OCI-LY7 (cell line): ENCODE measurements around the gene SLIT3. TPM values are rescaled to one million over a fixed set of nuclear protein-coding genes. Genes with fewer than 3 reads are reported as not detected.

Experiments
- BruUV-seq: library from RNA; stranded (reverse); fragments of 400-500 nt; replicated peaks from 2 replicates; lab custom pipeline; 2021; lab: Mats Ljungman, UMichigan
- CTCF ChIA-PET: fragments of 300-600 bp; sonication (Branson Sonifier 250); formaldehyde crosslinking; loops from one replicate; lab custom pipeline; 2022; ENCODE audit warnings: antibody characterized with exemption; ENCODE audit not compliant: unreplicated experiment; lab: Charles Lee
- POLR2A ChIA-PET: fragments of 300-600 bp; sonication (Branson Sonifier 250); formaldehyde crosslinking; loops from one replicate; lab custom pipeline; 2022; ENCODE audit warnings: antibody characterized with exemption; lab: Charles Lee
- DNase-seq: peaks from one replicate; pipeline ENCODE4 v3.0.0-alpha.2; 2015; ENCODE audit warnings: low spot score
- H2AFZ ChIP-seq: fragments of 200-600 bp; sonication (generic), shearing (Covaris generic); 2 replicates; pipeline ENCODE4 v1.6.1; 2014; ENCODE audit warnings: mild to moderate bottlenecking, antibody characterized with exemption, low read length, moderate library complexity
- H3K27ac ChIP-seq: fragments of 200-600 bp; sonication (generic); 2 replicates; pipeline ENCODE4 v1.5.1; 2014; ENCODE audit warnings: mixed run types, low read depth, mild to moderate bottlenecking, moderate library complexity, low read length, inconsistent platforms; ENCODE audit not compliant: poor library complexity, severe bottlenecking
- H3K36me3 ChIP-seq: fragments of 200-600 bp; sonication (generic); 2 replicates; pipeline ENCODE4 v1.6.1; 2014; ENCODE audit warnings: mild to moderate bottlenecking, antibody characterized with exemption, low read length, moderate library complexity, mixed read lengths; ENCODE audit not compliant: insufficient read depth
- H3K4me1 ChIP-seq: fragments of 200-600 bp; sonication (generic); 2 replicates; pipeline ENCODE4 v1.5.1; 2014; ENCODE audit warnings: mild to moderate bottlenecking, low read length; ENCODE audit not compliant: insufficient read depth, poor library complexity, severe bottlenecking
- H3K4me2 ChIP-seq: fragments of 200-600 bp; sonication (generic); 2 replicates; pipeline ENCODE4 v1.6.1; 2014; ENCODE audit warnings: mild to moderate bottlenecking, low read length
- H3K4me3 ChIP-seq: fragments of 200-600 bp; sonication (generic); 2 replicates; pipeline ENCODE4 v1.5.1; 2014; ENCODE audit warnings: mild to moderate bottlenecking, low read depth, low read length; ENCODE audit not compliant: poor library complexity, severe bottlenecking
- H3K79me2 ChIP-seq: fragments of 200-600 bp; sonication (generic); 2 replicates; pipeline ENCODE4 v1.6.1; 2016; ENCODE audit warnings: low read depth, mild to moderate bottlenecking, low read length, moderate library complexity, mixed read lengths; ENCODE audit not compliant: insufficient read depth
- H3K9me2 ChIP-seq: fragments of 200-600 bp; sonication (generic); 2 replicates; pipeline ENCODE4 v1.6.1; 2016; ENCODE audit warnings: mild to moderate bottlenecking, low read length, mixed read lengths; ENCODE audit not compliant: insufficient read depth
- H3K9me3 ChIP-seq: fragments of 200-600 bp; sonication (generic); 2 replicates; pipeline ENCODE4 v1.6.1; 2014; ENCODE audit warnings: mild to moderate bottlenecking, mixed run types, low read length, mixed read lengths
- H4K20me1 ChIP-seq: fragments of 200-600 bp; sonication (generic); 2 replicates; pipeline ENCODE4 v1.6.1; 2014; ENCODE audit warnings: mild to moderate bottlenecking, antibody characterized with exemption, low read length, moderate library complexity, mixed read lengths; ENCODE audit not compliant: insufficient read depth
- EZH2phosphoT487 ChIP-seq: fragments of 200-600 bp; sonication (generic); IDR thresholded peaks from 2 replicates; pipeline ENCODE4 v1.6.1; 2018; ENCODE audit warnings: low read depth, borderline replicate concordance, mild to moderate bottlenecking, mixed run types, antibody characterized with exemption, low read length, moderate library complexity, mixed read lengths
- intact Hi-C: fragments of 100-400 bp; cut with micrococcal nuclease; formaldehyde crosslinking; loops from one replicate; pipeline ENCODE4 v1.10.0; 2022; ENCODE audit not compliant: unreplicated experiment
- total RNA-seq, 2 experiments: library from RNA; depleted of rRNA in 1 of 2; stranded (reverse); fragments of >200 nt in 1 of 2; shearing (Covaris generic) in 1 of 2; gene quantifications; 2 replicates each; pipeline ENCODE4 v1.2.3, GENCODE V29; 2014 to 2022
- TF ChIP-seq, protein P1 (sequence below): fragments of 200-600 bp; sonication (generic); conservative IDR thresholded peaks from 2 replicates; pipeline ENCODE4 v1.5.1; 2014; ENCODE audit warnings: mild to moderate bottlenecking, antibody characterized with exemption, low read length, moderate library complexity, mixed read lengths

Gene SLIT3
- total RNA-seq, 2 experiments from 2014 or later: not detected

DNA sequence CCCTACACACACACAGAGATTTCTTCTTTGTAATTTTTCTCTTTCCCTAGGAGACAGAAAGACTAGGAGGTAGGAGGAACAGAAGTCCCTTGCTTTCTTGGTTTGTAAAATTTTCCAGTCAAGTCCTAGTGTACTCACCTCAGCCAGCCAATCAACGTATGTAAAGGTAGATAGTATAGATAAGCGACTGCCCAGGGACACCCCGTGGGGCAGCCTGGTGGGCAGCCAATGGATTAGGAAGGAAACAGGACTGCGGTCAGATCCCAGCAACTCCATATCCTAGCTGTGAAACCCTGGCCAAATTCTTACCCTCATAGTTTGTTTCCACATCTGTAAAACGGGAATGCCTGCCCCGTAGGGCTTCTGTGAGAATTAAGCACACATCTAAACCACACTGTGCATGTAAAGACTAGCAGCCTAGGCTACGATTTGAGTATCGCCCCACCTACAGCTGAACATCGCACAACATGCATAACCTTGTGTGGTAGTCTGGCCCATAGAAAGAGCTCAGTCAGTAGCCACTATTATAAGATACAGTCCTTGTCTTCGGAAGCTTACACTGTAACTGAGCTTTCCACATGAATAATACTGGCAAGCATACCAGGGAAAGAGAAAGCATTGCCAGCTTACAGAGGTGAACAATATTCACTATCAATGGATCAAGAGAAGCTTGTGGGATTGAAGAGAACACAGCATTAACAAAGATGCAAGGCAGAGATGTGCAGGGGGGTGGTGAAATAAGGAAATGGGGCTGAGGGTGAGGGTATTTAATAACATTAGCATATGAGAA is 368.3 kb downstream of the SLIT3 start:
- Histone ChIP-seq H3K4me3 (no peak overlapping the region), H3K9me2 (no peaks in the 10 kb centered on the region), H3K4me2 (no peak overlapping the region), H3K27ac (no peak overlapping the region), H3K79me2 (no peaks in the 10 kb centered on the region), H3K9me3 (no peaks in the 10 kb centered on the region), H3K4me1 (no peaks in the 10 kb centered on the region), H3K36me3 (no peaks in the 10 kb centered on the region), H2AFZ (no peak overlapping the region), H4K20me1 (no peaks in the 10 kb centered on the region)
- TF ChIP-seq, protein P1, sequence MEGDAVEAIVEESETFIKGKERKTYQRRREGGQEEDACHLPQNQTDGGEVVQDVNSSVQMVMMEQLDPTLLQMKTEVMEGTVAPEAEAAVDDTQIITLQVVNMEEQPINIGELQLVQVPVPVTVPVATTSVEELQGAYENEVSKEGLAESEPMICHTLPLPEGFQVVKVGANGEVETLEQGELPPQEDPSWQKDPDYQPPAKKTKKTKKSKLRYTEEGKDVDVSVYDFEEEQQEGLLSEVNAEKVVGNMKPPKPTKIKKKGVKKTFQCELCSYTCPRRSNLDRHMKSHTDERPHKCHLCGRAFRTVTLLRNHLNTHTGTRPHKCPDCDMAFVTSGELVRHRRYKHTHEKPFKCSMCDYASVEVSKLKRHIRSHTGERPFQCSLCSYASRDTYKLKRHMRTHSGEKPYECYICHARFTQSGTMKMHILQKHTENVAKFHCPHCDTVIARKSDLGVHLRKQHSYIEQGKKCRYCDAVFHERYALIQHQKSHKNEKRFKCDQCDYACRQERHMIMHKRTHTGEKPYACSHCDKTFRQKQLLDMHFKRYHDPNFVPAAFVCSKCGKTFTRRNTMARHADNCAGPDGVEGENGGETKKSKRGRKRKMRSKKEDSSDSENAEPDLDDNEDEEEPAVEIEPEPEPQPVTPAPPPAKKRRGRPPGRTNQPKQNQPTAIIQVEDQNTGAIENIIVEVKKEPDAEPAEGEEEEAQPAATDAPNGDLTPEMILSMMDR: no peak
- TF ChIP-seq EZH2phosphoT487: no peak
- DNase-seq: no peak
- POLR2A ChIA-PET: interaction anchor here (0.5 to 1.3 kb wide), 2 partner anchors 11 to 14 kb away, joined by 3 to 4 read pairs; no protein-coding TSS in a partner anchor
- CTCF ChIA-PET: no interaction called here
- intact Hi-C loops: no loop called here
- no TSS peak for BruUV-seq

- intact Hi-C loops: no loop called here
- Histone ChIP-seq H2AFZ (no peak overlapping the region), H3K4me3 (no peak overlapping the region), H3K4me1 (no peaks in the 10 kb centered on the region), H4K20me1 (no peaks in the 10 kb centered on the region), H3K9me3 (no peaks in the 10 kb centered on the region), H3K36me3 (no peaks in the 10 kb centered on the region), H3K4me2 (no peak overlapping the region), H3K79me2 (no peaks in the 10 kb centered on the region), H3K9me2 (no peaks in the 10 kb centered on the region), H3K27ac (no peak overlapping the region)
- BruUV-seq: no TSS peak
- DNase-seq: no peak
- no peak for TF ChIP-seq EZH2phosphoT487
- TF ChIP-seq, protein P1: no peak
- CTCF ChIA-PET: no interaction called here
- POLR2A ChIA-PET: interaction anchor here (0.6 kb wide), 1 partner anchor 81 kb away, joined by 3 read pairs; no protein-coding TSS in a partner anchor
Observed at GRCh38 chr5:168931638-168932345, 369.1 kb downstream of the SLIT3 start.

DNA sequence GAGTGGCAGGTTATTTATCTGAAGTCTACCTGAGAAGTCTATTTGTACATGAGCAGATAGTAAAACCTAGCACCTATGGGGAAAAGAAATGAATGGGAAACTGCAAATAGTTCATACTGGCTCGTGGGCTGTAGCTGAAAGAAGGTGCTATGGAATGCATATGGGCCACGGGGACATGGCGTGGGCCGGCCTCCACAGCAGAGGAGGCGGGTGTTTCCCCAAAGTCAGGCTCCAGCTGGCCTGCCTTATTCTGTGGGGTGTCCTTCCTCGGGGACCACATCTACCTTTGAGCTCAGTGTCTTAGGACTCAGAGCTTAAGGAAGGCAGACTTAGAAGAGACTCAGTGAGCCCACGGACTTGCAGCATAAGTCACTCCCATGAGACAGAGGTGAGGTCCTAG is 371.3 kb downstream of the SLIT3 start:
- no peak overlapping the region for H3K4me2 ChIP-seq
- no peak overlapping the region for H3K4me3 ChIP-seq
- no peaks in the 10 kb centered on the region for H3K4me1 ChIP-seq
- H3K79me2 ChIP-seq: no peaks in the 10 kb centered on the region
- no peak for DNase-seq
- no TSS peak for BruUV-seq
- H4K20me1 ChIP-seq: no peaks in the 10 kb centered on the region
- TF ChIP-seq, protein P1: no peak
- TF ChIP-seq EZH2phosphoT487: no peak
- no peaks in the 10 kb centered on the region for H3K9me2 ChIP-seq
- H3K9me3 ChIP-seq: no peaks in the 10 kb centered on the region
- H3K36me3 ChIP-seq: no peaks in the 10 kb centered on the region
- ChIA-PET POLR2A (no interaction called here), CTCF (no interaction called here)
- no peak overlapping the region for H3K27ac ChIP-seq
- intact Hi-C loops: no loop called here
- H2AFZ ChIP-seq: no peak overlapping the region
